Ramos (cell line): ENCODE results near the gene PLEKHN1.
"Not testable (repeated sequence)": the region's sequence is repeated elsewhere in the genome, so short reads cannot be mapped to it uniquely, and the experiment has no call there.

Experiments
- in situ Hi-C: fragments of 300-500 bp; cut with MboI; formaldehyde crosslinking; loops from one replicate; pipeline ENCODE4 v1.14.3; 2022; ENCODE audit warnings: low sequenced_read_pairs; ENCODE audit not compliant: unreplicated experiment

Gene PLEKHN1

DNA sequence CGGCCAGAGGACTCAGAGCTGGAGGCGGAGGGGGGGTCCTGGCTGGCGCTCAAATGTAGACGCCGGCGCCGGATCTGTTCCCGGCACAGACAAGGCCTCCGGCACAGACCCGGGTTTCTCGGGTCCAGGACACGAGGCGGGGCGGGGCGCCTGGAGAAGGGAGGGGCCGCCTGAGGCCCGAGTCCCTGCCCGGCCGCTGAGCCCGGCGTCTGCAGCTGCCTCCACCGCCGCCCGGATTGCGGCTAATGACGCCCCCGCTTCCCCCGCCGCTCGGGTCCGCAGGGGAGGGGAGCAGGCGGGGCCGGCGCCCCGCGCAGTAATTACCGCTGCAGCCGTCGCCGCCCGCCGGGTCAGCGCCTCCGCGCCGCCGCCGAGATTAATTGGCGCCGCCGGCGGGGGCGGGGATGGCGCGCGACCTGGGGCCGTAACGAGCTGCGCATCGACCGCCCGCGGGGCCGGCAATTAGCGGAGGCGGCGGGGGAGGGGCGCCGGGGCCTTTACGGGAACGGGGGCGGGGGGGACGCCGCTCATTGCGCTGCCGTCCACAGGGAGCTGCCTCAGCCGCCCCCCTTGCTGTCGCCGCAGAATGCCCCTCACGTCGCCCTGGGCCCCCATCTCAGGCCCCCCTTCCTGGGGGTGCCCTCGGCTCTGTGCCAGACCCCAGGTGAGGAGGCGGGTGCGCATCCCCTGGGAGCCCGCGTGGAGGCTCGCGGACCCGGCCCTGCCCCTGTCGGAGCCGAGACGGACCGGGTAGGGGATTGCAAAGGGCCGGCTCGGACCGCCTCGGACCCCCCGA lies 24.5 kb upstream of the PLEKHN1 start:
- in situ Hi-C loops: no loop called here

DNA sequence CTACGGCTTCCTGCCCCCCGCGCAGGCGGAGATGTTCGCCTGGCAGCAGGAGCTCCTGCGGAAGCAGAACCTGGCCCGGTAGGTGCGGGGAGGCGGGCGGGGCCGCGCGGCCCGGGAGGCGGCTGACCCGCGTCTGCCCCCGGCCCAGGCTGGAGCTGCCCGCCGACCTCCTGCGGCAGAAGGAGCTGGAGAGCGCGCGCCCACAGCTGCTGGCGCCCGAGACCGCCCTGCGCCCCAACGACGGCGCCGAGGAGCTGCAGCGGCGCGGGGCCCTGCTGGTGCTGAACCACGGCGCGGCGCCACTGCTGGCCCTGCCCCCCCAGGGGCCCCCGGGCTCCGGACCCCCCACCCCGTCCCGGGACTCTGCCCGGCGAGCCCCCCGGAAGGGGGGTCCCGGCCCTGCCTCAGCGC lies 23.9 kb upstream of the PLEKHN1 start:
- in situ Hi-C loops: no loop called here

DNA sequence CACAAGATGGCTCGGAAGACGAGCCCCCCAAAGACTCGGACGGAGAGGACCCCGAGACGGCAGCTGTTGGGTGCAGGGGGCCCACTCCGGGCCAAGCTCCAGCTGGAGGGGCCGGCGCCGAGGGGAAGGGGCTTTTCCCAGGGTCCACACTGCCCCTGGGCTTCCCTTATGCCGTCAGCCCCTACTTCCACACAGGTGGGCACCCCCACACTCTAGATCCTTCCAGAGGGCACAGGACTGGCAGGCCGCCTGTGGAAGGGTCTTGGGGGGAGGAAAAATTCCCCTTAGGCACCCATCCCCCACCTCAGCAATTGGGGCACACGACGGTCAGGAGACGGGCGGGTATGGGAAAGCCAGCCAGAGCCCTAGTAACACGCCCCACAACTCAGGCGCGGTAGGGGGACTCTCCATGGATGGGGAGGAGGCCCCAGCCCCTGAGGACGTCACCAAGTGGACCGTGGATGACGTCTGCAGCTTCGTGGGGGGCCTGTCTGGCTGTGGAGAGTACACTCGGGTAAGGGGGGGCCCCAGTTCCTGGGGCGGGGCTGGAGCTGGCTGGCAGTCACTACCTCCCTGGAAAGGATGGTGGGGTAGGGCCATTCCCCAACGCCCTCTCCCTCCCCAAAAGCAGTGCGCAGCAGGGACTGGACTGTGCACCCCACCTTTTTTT lies 23.3 kb upstream of the PLEKHN1 start:
- in situ Hi-C loops: no loop called here

DNA sequence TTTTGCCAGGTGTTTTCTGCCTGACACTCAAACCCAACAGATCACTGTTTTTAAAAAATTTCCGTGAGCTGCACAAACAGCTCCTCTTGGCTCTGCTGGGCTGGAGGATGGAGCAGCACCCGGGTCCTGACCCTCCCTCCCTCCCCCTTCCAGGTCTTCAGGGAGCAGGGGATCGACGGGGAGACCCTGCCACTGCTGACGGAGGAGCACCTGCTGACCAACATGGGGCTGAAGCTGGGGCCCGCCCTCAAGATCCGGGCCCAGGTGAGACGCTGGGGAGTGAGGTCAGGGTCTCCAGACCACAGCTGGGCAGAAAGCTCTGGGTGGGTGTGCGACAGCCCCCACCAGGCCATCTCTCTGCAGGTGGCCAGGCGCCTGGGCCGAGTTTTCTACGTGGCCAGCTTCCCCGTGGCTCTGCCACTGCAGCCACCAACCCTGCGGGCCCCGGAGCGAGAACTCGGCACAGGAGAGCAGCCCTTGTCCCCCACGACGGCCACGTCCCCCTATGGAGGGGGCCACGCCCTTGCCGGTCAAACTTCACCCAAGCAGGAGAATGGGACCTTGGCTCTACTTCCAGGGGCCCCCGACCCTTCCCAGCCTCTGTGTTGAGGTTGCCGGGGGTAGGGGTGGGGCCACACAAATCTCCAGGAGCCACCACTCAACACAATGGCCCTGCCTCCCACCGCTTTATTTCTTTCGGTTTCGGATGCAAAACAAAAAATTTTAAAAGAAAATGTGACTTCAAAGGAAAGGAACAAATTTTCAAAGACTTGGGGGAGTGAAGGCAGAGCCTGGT lies 22.5 kb upstream of the PLEKHN1 start:
- in situ Hi-C loops: no loop called here

DNA sequence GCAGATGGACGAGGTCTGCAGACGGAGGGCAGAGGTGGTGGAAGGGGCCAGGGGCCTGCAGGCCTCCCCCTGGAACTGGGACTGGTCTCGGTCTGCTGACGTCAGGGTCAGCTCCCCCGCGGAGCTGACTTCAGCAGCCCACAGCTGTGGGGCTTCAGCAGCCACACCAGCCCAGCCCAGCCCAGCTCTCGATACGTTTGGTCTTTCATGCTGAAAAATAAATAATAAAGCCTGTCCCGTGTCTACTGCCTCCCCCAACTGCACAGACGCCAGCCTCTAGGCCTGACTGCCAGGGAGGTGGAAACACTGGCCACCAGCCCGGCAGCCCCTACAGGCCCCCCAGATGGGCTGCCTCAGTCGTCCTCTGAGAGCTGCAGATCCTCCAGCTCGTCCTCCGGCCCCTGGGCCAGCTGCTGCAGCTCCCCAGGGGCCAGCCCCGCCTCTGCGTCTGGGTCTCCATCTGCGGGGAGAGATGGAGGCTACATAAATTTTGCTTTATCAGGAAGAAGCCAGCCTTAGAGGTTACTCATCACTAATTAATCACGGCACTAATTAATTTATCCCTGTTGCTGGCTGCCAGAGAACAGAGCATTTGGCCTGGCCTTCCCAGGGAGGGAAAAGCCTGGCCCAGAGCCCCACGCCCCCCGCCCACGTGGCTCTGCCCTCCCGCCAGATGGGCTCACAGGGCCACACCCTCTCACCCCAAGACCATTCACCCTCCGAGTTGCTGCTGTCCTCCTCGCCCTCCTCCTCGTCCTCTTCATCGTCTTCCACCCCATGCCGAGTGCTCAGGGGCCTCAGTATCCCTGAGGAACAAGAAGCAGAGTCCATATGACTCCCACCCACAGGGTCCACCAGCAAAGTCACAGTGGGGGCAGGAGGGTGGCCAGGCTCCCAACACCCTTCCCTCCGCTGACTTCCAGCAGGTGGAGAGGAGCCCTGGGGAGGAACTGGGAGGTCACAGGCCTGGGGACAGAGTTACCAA lies 21.6 kb upstream of the PLEKHN1 start:
- in situ Hi-C loops: no loop called here

DNA sequence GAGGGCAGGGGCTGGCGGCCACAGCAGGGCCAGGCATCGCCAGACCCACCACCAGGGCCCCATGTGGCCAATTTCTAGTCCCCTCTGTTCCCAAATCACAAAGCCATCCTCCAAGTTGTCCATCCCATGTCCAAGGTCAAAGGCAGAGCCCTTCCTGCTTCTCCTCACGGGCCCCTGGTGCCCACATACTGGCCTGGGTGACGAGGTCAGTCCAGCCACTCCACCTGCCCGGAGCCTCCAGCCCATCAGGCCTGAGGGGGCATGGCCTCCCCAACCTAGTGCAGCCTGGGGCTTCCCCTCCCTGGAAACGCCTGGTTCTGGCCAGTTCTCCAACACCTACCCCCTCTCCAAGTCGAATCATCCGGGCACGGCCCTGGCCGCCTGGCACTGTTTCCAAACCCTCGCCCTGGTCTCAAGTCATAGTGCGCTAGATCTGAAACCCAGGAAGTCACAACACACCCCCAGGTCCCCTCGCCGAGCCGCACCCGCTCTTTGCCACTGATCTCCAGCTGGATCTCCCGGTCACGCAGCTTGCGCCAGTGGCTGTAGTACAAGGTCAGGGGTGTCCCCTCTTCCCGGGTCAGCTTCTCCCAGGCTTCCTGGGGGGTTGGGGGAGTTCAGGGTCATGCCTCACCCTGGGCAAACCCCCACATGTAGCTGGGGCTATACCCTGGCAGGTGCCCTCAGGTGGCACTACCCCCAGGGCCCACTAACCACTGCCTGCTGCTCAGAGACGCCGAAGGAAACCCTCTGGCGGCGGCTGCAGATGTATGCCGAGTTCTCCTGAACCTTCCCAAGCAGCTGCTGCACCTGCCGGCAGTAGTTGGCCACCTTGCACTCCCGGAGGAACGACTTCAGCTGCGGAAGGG lies 20.4 kb upstream of the PLEKHN1 start:
- in situ Hi-C loops: no loop called here

DNA sequence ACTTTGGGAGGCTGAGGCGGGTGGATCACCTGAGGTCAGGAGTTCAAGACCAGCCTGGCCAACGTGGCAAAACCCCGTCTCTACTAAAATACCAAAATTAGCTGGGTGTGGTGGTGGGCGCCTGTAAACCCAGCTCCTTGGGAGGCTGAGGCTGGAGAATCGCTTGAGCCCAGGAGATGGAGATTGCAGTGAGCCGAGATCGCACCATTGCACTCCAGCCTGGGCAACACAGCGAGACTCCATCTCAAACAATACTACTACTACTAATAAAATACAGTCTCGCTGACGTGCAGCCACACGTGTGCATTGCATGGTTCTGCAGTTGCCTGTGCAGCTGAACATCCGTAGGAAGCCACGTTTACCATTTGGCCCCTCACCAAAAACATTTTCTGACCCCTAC lies 19.5 kb upstream of the PLEKHN1 start:
- in situ Hi-C loops: not testable (repeated sequence)

DNA sequence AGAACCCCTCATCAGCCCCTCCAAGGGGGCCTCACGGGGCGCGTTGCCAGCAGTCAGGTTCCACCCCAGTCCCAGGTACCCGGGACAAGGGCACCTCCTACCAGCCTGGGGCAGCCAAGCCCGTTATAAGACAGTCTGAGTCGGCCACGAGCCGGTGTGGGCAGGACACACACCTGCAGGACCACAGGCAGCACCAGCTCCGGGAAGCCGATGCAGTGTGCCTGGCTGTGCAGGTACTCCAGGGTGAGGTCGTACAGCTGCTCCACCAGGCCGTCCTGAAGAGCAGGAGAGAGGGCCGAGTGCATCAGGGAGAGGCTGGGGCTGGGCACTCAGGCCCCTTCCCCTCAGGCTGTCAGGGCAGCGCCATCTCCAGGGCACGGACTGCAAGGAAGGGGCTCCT lies 18.3 kb upstream of the PLEKHN1 start:
- in situ Hi-C loops: no loop called here

DNA sequence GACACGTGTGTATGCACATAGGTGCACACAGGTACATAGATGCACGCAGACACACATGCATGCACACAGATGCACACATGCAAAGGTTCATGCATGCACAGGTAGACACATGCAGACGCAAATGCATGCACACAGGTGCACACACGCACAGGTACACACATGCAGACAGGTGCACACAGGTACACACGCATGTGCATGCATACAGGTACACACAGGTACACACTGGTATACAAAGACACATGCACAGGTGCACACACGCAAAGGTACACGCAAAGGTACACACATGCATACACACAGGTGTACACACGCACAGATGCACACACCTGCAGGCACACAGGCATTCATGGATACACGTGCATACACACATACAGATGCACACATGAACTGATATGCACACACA lies 16.0 kb upstream of the PLEKHN1 start:
- in situ Hi-C loops: no loop called here

DNA sequence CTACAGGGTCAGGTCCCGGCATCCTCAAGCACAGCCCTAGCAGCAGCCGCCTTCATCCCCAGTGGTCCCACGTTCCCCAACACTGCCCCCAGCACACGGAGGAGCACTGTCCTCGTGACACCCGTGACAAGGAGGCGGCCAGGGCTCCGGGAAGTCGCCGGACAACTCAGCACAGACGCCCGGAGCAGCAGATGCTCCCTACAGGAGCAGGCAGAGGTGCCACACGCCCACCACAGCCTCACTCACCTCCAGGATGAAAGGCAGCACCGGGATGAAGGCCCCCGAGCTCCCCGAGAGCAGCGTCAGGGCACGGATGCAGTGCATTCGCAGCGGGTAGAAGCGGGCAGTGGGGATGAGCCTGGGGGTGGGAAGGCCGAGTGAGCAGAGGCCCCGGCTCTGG lies 15.4 kb upstream of the PLEKHN1 start:
- in situ Hi-C loops: no loop called here

DNA sequence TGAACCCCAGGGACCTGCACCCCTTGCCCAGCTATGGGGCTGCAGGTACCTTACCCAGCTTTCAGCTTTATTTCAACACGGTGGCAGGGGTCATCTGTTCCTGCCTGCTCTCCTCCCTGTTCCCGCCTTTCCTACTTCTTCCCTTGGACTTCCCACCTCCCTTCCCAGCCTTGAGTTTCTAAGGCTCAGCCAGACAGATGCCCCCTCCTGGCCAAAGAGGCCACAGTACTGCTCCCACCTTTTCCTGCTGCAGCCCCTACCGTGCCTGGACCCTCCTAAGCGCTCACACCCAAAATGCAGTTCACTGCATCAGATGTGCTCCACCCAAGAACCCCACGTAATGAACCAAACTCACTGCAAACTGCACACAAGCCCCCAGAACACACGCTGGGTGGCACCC lies 14.9 kb upstream of the PLEKHN1 start:
- in situ Hi-C loops: no loop called here

DNA sequence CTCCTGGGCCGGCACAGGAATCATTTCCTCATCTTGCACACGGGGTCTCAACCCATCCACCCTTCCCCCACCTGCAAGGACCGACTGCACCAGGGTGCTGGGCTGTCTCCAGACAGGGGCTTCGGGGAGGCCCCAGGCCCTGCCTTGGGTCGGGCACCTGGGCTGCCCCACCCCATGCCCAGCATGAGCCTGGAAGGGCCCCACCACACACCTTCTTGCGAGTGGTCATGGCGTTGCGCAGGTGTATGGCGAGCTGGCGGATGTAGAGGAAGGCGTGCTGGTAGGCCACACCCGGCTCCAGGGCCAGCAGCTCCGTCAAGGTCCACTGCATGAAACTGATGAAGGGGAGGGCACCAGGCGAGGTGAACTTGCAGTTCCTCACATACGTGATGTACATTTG lies 14.1 kb upstream of the PLEKHN1 start:
- in situ Hi-C loops: no loop called here

DNA sequence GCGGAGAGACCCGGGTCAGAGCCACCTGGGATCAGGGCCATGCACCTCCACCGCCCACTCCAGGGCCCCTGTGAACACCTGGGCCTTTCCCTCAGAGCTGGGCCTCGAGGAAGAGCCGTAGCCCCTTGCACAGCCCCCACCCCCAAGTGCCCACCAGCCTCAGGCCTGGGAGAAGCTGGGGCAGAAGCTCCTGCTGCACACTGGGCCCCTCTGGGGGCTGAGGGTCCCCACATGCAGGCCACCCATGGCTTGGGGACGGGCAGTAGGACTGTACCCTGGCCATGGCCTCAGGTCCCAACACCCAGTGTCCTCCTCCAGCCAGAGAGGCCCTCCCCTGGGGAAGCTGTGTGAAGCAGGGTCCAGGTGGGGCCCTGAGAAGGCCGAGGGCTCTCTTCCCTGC lies 13.7 kb upstream of the PLEKHN1 start:
- in situ Hi-C loops: no loop called here

DNA sequence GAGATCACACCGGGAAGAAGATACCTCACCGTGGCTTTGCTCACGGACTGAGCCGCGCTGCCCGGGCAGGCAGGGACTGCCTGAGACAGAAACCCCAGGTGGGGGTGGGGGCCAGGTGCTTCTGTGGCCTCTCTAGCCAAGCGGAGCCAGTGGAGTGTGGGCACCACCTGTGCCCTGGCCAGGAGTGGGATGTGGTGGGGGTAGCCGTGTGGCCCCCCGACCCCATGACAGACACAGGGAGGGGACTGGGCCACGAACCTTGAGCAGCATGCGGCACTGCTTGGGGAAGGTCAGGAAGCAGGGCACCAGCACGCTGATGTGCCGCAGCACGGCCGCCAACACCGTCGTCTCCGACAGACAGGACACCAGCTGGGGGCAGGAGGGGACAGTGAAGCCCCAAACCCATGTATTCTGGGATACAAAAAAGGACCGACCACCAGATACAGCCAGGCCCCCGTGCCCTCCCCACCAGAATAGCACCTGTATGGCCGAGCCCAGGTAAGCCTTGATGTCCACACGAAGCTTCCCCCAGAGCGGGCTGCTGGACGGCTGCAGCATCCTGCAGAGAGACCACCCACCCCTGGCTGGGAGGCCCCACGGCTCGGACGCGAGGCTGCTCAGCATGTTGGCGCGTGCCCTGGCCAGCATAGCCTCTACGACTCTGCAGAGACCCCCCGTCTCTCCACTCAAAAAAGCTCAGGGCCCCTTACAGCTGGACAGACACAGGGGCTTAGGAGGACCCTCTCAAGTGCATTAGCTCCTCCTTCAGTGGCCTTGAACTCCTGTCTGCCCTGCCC lies 12.6 kb upstream of the PLEKHN1 start:
- in situ Hi-C loops: no loop called here

DNA sequence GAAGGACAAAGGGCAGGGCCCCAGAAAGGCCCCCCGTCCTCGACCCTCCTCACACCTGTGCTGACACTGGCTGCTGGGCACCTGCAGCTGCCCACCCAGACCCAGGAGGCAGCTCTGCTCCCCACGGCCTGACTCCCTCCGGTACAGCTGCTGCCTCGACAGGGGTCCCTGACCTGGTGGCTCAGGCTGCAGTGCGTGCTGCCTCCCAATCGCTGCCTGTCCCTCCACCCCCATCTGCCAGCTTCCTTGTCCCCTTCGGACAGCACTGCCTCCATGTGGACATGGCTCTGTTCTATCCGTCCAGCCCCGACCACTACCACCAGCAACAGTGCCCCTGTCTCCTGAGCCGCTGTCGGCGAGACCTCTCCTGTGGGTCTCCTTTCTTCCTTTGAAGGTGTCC lies 11.4 kb upstream of the PLEKHN1 start:
- in situ Hi-C loops: no loop called here

DNA sequence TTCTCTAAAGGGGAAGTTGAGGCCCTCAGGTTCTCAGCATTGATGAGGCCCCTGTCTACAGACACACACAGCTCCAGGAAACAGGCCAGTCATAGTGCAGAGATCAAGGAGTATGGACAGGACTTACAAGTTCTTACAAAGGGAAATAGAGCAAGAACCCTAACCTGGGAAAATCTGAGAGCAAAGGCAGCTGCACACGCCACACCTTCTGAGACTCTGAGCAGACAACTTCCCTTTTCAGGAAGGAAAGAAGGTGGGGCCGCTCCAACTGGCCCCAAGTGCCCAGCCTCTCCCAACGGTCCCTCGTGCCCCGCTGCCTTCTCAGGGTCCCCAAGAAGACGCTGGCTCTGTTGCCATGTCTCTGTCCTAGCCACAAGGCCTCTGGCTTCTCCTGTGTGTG lies 10.8 kb upstream of the PLEKHN1 start:
- in situ Hi-C loops: no loop called here

DNA sequence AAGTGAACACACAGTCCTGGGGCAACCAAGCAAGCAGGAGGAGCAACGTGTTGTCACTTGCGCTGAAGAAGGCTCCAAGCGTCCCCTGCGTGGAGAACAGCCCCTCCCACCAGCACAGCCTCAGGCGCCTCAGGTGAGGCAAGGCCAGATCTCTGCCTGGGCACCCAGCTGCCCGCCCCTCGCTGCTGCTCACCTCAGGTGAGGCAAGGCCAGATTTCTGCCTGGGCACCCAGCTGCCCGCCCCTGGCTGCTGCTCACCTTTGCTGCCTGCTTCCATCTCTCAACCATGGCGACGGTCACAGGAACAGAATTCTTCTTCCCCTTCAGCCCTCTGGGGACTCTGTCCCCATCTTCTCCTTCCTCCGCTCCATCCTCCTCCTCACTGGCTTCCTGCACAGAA lies 9.6 kb upstream of the PLEKHN1 start:
- in situ Hi-C loops: no loop called here
